H9 (cell line): ENCODE results near the gene SMYD5. TPM values are rescaled to one million over a fixed set of nuclear protein-coding genes. Genes with fewer than 3 reads are reported as not detected.

Source experiments
- DNase-seq: peaks from one replicate; pipeline ENCODE4 v3.0.0-alpha.2; 2017
- H2AFZ ChIP-seq: one replicate; pipeline ENCODE4 v1.6.1; 2013; ENCODE audit warnings: mild to moderate bottlenecking, low read length, control low read depth, moderate library complexity
- H2AK5ac ChIP-seq: 2 replicates; pipeline ENCODE4 v1.6.1; 2013; ENCODE audit warnings: low read length, control low read depth, mixed read lengths; ENCODE audit not compliant: insufficient read length
- H2BK120ac ChIP-seq: one replicate; pipeline ENCODE4 v1.6.1; 2013; ENCODE audit warnings: low read depth, mild to moderate bottlenecking, low read length, control low read depth, inconsistent platforms; ENCODE audit not compliant: poor library complexity, severe bottlenecking
- H2BK12ac ChIP-seq: 2 replicates; pipeline ENCODE4 v1.6.1; 2013; ENCODE audit warnings: low read length, control low read depth, mixed read lengths, low read depth; ENCODE audit not compliant: insufficient read length
- H2BK15ac ChIP-seq: 2 replicates; pipeline ENCODE4 v1.6.1; 2013; ENCODE audit warnings: low read depth, low read length, control low read depth
- H2BK20ac ChIP-seq: one replicate; pipeline ENCODE4 v1.6.1; 2013; ENCODE audit warnings: low read depth, mild to moderate bottlenecking, low read length, control low read depth, inconsistent platforms; ENCODE audit not compliant: poor library complexity, severe bottlenecking
- H2BK5ac ChIP-seq: 2 replicates; pipeline ENCODE4 v1.6.1; 2013; ENCODE audit warnings: low read length, control low read depth, mixed read lengths; ENCODE audit not compliant: insufficient read length
- H3K14ac ChIP-seq: 2 replicates; pipeline ENCODE4 v1.6.1; 2013; ENCODE audit warnings: low read length, control low read depth; ENCODE audit not compliant: insufficient read depth
- H3K18ac ChIP-seq: 2 replicates; pipeline ENCODE4 v1.6.1; 2013; ENCODE audit warnings: low read depth, mild to moderate bottlenecking, mixed read lengths, low read length, control low read depth; ENCODE audit not compliant: insufficient read length
- H3K23ac ChIP-seq: 2 replicates; pipeline ENCODE4 v1.6.1; 2013; ENCODE audit warnings: low read length, control low read depth, mixed read lengths, low read depth; ENCODE audit not compliant: insufficient read length
- H3K23me2 ChIP-seq: 2 replicates; pipeline ENCODE4 v1.6.1; 2013; ENCODE audit warnings: low read depth, mild to moderate bottlenecking, mixed read lengths, low read length, control low read depth; ENCODE audit not compliant: insufficient read length, poor library complexity, severe bottlenecking
- H3K27ac ChIP-seq: 2 replicates; pipeline ENCODE4 v1.5.1; 2013; ENCODE audit warnings: low read length, control low read depth, mixed read lengths, low read depth; ENCODE audit not compliant: insufficient read length
- H3K27me3 ChIP-seq: 2 replicates; pipeline ENCODE4 v1.6.1; 2013; ENCODE audit warnings: low read length, control low read depth, inconsistent platforms; ENCODE audit not compliant: insufficient read depth
- H3K4ac ChIP-seq: 2 replicates; pipeline ENCODE4 v1.6.1; 2013; ENCODE audit warnings: low read depth, mild to moderate bottlenecking, control low read depth, inconsistent platforms, low read length, moderate library complexity
- H3K4me1 ChIP-seq: 2 replicates; pipeline ENCODE4 v1.6.1; 2013; ENCODE audit warnings: low read length, control low read depth, inconsistent platforms; ENCODE audit not compliant: insufficient read depth
- H3K4me2 ChIP-seq: 2 replicates; pipeline ENCODE4 v1.6.1; 2013; ENCODE audit warnings: low read length, control low read depth, mixed read lengths; ENCODE audit not compliant: insufficient read length, insufficient read depth
- H3K56ac ChIP-seq: 2 replicates; pipeline ENCODE4 v1.6.1; 2013; ENCODE audit warnings: low read depth, mild to moderate bottlenecking, mixed read lengths, low read length, control low read depth; ENCODE audit not compliant: insufficient read length
- H3K79me1 ChIP-seq: 2 replicates; pipeline ENCODE4 v1.6.1; 2013; ENCODE audit warnings: low read depth, mild to moderate bottlenecking, moderate library complexity, low read length, control low read depth, inconsistent platforms; ENCODE audit not compliant: insufficient read depth, poor library complexity, severe bottlenecking
- H3K79me2 ChIP-seq: 2 replicates; pipeline ENCODE4 v1.6.1; 2013; ENCODE audit warnings: low read length, control low read depth, inconsistent platforms; ENCODE audit not compliant: insufficient read depth
- H3K9ac ChIP-seq: 2 replicates; pipeline ENCODE4 v1.6.1; 2013; ENCODE audit warnings: low read length, control low read depth, mixed read lengths; ENCODE audit not compliant: insufficient read length; ENCODE audit errors: extremely low read depth
- H3K9me3 ChIP-seq: one replicate; pipeline ENCODE4 v1.6.1; 2013; ENCODE audit warnings: low read depth, low read length, inconsistent platforms; ENCODE audit not compliant: control insufficient read depth
- H3T11ph ChIP-seq: one replicate; pipeline ENCODE4 v1.6.1; 2013; ENCODE audit warnings: mild to moderate bottlenecking, low read length, control low read depth, inconsistent platforms
- H4K20me1 ChIP-seq: one replicate; pipeline ENCODE4 v1.6.1; 2013; ENCODE audit not compliant: control insufficient read depth, insufficient read length, insufficient read depth
- H4K5ac ChIP-seq: 2 replicates; pipeline ENCODE4 v1.6.1; 2013; ENCODE audit warnings: low read depth, mild to moderate bottlenecking, mixed read lengths, low read length, control low read depth; ENCODE audit not compliant: insufficient read length
- H4K8ac ChIP-seq: replicated peaks from 2 replicates; pipeline ENCODE4 v1.6.1; 2013; ENCODE audit warnings: low read length, control low read depth, mixed read lengths, low read depth; ENCODE audit not compliant: insufficient read length
- H4K91ac ChIP-seq: 2 replicates; pipeline ENCODE4 v1.6.1; 2013; ENCODE audit warnings: low read depth, mild to moderate bottlenecking, moderate library complexity, mixed read lengths, low read length, control low read depth; ENCODE audit not compliant: insufficient read length
- H3K27ac Mint-ChIP-seq, 3 experiments: 2 replicates in 2 of 3; 3 replicates in 1 of 3; pipeline ENCODE4 v1.8.0; 2020 to 2021; ENCODE audit warnings: mixed read lengths in 3 of 3, mild to moderate bottlenecking in 1 of 3, moderate library complexity in 1 of 3
- H3K27me3 Mint-ChIP-seq: 2 replicates; pipeline ENCODE4 v1.8.0; 2021; ENCODE audit warnings: low read depth, mild to moderate bottlenecking, moderate library complexity, mixed read lengths
- H3K36me3 Mint-ChIP-seq, 3 experiments: 2 replicates in 2 of 3; 3 replicates in 1 of 3; pipeline ENCODE4 v1.8.0; 2020 to 2021; ENCODE audit warnings: low read depth in 3 of 3, mixed read lengths in 3 of 3; ENCODE audit not compliant: insufficient read depth in 1 of 3
- H3K4me1 Mint-ChIP-seq, 2 experiments: 2 replicates each; pipeline ENCODE4 v1.8.0; 2020; ENCODE audit warnings: mixed read lengths in 2 of 2
- H3K4me3 Mint-ChIP-seq, 2 experiments: 2 replicates in 1 of 2; 3 replicates in 1 of 2; pipeline ENCODE4 v1.8.0; 2020 to 2021; ENCODE audit warnings: mild to moderate bottlenecking in 2 of 2, mixed read lengths in 2 of 2, moderate library complexity in 1 of 2
- H3K9me3 Mint-ChIP-seq, 2 experiments: 2 replicates in 1 of 2; 3 replicates in 1 of 2; pipeline ENCODE4 v1.8.0; 2020; ENCODE audit warnings: mild to moderate bottlenecking in 2 of 2, mixed read lengths in 2 of 2, moderate library complexity in 1 of 2
- CTCF ChIP-seq: fragments of 200-600 bp; sonication (generic); conservative IDR thresholded peaks from 3 replicates; pipeline ENCODE4 v1.8.0; 2021; ENCODE audit warnings: antibody characterized with exemption, mild to moderate bottlenecking
- WGBS: extraction: QIAGEN DNeasy Blood & Tissue Kit; methylation state at CpG from one replicate; pipeline ENCODE4 v1.1.7; 2013; ENCODE audit warnings: missing lambda C conversion rate, low lambda C conversion rate, mixed read lengths; ENCODE audit not compliant: insufficient read length; ENCODE audit errors: extremely low coverage; 5-methylcytosine and 5-hydroxymethylcytosine counted together
- total RNA-seq: library from RNA; stranded (reverse); gene quantifications from 2 replicates; pipeline ENCODE4 v1.2.1, GENCODE V29; 2021

SMYD5 gene
- total RNA-seq, 1 experiment from 2014 or later = 45.2 TPM

GRCh38 chr2:73228631-73229030, 14.6 kb downstream of the SMYD5 start:
- Histone ChIP-seq H3K9me3 (no peaks in the 10 kb centered on the region), H3K56ac (no peak overlapping the region), H2BK120ac (no peak overlapping the region), H4K5ac (no peak overlapping the region), H3K27me3 (no peaks in the 10 kb centered on the region), H3K27ac (no peak overlapping the region), H3K79me2 (no peaks in the 10 kb centered on the region), H2BK12ac (no peak overlapping the region), H2BK5ac (no peak overlapping the region), H3K9ac (no peak overlapping the region), H4K20me1 (no peaks in the 10 kb centered on the region), H3K4me1 (no peaks in the 10 kb centered on the region; the same call in 1 of the 2 replicates), H2AFZ (no peak overlapping the region), H3K4me2 (no peak overlapping the region), H2AK5ac (no peak overlapping the region), H4K91ac (no peak overlapping the region), H3K14ac (no peak overlapping the region; the same call in 1 of the 2 replicates), H3T11ph (no peak overlapping the region), H4K8ac (no peak overlapping the region), H3K23me2 (peaks cover 2% of the 10 kb centered on the region), H3K79me1 (no peaks in the 10 kb centered on the region), H2BK20ac (no peak overlapping the region), H2BK15ac (no peak overlapping the region), H3K23ac (no peak overlapping the region), H3K4ac (no peak overlapping the region), H3K18ac (no peak overlapping the region)
- Mint-ChIP-seq H3K36me3 (peaks cover 7 to 19% (median 15%) of the 10 kb centered on the region in 3 experiments; a peak in 6 of 7 replicates), H3K4me3 (no peak overlapping the region), H3K27ac (no peak overlapping the region), H3K4me1 (peaks cover 3 to 4% of the 10 kb centered on the region in 2 experiments), H3K27me3 (no peaks in the 10 kb centered on the region; the same call in 1 of the 2 replicates), H3K9me3 (no peaks in the 10 kb centered on the region)
- no CpG with 5 or more reads among the region's 14 CpGs for WGBS
- DNase-seq = no peak
- TF ChIP-seq CTCF = no peak
